Stimulated activated CD8-positive, alpha-beta memory T cell treated with anti-CD3 and anti-CD28 coated beads, Interleukin-4, amount 100 ng/mL, for 24 hours (primary cell): ENCODE measurements around the gene ST3GAL3.
"Not testable (repeated sequence)": the region's sequence is repeated elsewhere in the genome, so short reads cannot be mapped to it uniquely, and the experiment has no call there.

Source experiments
- DNase-seq: peaks from one replicate; pipeline ENCODE4 v3.0.0-alpha.2; 2020; ENCODE audit warnings: low read depth

Gene ST3GAL3

DNA sequence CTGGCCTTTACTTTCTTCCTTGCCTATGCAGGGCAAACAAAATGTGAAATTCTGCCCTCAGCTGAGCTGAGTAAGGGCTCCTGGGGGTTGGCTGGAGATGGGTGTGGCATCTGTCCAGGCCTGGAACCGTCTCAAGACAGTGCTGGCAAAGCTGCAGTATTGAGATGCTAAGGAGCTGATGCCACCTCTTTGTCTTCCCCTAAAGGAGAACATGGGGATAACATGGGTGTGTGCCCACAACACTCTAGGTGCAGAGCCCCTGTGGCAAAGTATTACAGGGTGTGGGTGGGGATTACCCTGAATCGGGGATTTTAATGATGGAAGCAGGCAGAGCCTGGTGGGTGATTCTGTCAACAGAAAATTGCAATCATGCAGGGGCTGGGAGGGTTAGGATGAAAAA is 2.5 kb upstream of the ST3GAL3 start:
- no peak for DNase-seq

DNA sequence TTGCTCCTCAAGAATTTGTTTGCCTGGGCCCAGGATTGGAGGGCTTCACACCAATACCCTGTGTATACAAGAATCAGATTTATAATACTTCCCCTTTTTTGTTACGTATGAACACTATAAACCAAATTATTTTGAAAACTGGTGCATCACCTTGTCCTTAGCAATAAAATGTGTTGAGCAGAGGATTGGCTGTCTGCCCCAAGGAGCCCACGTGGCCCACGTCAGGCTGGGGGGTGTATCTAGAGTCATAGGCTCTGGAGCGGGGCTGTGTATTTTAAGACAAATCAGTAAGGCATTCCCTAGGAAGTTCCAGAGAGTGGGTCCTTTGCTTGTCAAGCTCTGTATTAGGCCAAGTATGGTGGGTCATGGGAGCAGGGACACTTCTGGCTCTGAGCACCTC is 2.0 kb upstream of the ST3GAL3 start:
- no peak for DNase-seq

GRCh38 chr1:43705982-43706597 is 1.2 kb upstream of the ST3GAL3 start:
- DNase-seq, result no peak

GRCh38 chr1:43706598-43707189 is 642 bp upstream of the ST3GAL3 start:
- DNase-seq, result no peak

GRCh38 chr1:43708002-43708410 is 670 bp downstream of the ST3GAL3 start:
- DNase-seq, result no peak

- DNase-seq, result no peak
Observed at GRCh38 chr1:43711049-43711448, 3.7 kb downstream of the ST3GAL3 start.

DNA sequence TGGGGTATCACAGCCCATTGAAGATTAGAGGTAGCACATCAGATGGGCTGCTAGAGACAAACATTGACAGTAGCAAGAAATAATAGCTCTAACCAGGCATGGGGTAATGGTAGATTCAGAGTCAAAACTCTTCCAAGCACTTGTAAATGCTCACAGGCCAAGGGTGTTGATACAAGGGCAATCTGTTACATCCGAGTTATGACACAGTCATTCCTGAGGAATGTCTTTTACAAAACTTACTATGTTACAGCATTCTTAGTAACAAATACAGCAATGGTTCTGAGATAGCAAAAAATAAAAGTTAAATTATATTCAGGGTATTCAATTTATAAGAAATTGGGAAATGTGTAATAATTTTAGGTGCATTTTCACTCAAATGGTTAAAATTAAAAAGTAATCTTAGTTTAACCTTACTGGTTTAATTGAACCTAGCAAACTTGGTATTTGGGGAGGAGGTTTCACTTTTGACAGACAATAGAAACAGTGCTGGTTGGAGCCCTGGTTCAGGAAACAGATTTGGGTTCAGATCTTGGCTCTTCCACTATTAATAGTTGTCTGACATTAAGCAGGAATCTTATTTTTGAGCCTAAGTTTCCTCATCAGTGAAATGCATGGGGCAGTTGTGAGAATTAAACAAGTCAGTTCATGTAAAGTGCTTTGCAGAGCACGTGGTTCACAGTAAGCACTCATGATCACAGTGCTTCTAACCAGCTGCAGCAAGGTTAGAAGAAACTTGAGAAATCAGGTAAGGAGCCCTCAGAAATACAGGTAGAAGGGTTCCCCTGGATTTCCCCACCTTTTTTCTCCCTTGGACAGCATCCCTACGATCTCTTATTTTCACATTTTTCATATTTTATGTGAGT is 4.4 kb downstream of the ST3GAL3 start:
- DNase-seq, result no peak

DNA sequence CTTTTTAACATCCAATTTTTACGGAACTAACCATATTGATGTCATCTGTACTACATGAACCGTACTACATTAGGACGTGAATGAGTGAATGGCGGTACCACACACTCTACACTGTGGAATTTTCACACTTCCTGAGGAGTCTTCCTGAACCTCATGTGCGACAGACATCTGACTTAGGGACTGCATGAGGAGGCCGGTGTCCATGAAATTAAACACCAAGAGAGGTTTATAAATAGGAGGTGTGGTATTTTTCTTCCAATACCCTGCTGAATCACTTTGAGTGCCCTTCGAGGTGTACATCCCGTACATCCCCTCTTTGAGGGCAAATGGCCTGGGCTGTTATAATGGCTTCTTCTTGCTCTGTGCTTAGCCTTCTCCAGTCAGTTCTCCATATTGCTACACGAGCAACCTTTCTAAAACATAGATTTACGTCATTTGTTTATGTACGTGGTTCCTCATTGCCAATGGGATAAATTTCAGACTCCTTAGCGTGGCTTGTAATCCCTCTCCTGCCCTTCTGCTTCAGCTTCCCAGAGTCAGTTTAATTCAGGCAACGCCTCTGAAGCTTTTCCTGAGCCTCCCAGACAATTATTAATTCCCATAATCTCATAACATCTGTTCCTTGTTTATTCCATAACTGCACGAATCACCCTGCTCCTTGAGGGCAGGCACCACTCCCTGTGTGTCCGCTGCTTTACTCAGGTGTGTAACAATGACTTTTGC is 9.4 kb downstream of the ST3GAL3 start:
- DNase-seq, result no peak

GRCh38 chr1:43719063-43719462 is 11.7 kb downstream of the ST3GAL3 start:
- DNase-seq, result no peak

DNA sequence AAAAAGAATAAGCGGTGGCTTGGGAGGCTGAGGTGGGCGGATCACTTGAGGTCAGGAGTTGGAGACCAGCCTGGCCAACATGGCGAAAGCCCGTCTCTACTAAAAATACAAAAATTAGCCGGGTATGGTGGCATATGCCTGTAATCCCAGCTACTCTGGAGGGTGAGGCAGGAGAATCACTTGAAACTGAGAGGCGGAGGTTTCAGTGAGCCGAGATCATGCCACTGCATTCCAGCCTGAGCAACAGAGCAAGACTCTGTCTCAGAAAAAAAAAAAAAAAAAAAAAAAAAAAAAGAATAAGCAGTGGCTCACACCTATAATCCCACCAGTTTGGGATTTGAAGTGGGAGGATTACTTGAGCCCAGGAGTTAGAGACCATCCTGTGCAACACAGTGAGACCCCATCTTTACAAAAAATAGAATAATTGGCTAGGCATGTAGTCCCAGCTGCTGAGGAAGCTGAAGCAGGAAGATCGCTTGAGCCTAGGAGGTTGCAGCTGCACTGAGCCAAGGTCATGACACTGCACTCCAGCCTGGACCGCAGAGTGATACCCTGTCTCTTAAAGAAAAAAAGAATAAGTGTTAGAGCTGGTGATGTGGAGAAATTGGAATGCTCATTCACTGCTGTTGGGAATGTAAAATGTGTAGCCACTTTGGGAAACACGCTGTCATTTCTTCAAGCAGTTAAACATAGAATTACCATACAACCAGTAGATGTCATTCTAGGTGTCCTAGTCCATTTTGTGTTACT is 12.5 kb downstream of the ST3GAL3 start:
- DNase-seq, result not testable (repeated sequence)

- no peak for DNase-seq
Observed at GRCh38 chr1:43722810-43723209, 15.5 kb downstream of the ST3GAL3 start.

- no peak for DNase-seq
Observed at GRCh38 chr1:43729816-43730463, 22.6 kb downstream of the ST3GAL3 start.

GRCh38 chr1:43731867-43732531 is 24.7 kb downstream of the ST3GAL3 start:
- no peak for DNase-seq

DNA sequence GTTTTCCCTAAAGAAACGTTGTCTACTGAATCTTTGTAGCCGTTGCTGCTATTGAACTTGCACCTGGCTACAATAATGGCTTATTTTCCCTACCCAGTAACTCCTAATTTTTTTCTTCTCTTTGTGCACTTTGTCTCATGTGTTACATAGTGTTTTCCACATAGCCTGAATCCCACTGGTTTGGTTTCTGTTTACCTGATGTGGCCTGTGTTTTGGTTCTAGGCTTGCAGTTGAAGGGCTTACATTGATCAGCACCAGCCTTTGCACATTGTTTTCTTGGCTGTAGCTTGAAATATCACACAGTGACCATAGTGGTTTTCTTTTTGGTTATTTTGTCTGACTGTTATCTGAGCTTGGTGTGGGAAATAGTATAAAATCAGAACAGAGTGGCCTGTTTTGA is 29.5 kb downstream of the ST3GAL3 start:
- no peak for DNase-seq

DNA sequence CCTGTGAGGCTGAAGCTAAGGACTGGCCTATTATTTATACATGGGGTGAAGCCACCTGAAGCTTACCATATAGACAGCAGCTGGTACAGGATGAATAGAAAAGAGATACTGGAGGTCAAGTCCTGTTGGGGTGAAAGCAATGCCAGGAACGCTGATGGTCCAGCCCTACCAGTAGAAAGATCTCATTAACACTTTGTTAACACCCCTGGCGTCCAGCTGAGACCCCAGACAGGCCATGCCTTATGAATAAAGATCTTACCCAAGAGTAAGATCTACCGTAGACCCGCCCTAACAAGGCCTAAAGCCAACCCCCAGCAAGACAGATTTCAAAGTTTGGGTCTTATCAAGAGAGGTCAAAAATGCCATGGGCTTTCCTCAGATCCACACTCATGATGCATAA is 34.7 kb downstream of the ST3GAL3 start:
- no peak for DNase-seq

- no peak for DNase-seq
Observed at GRCh38 chr1:43743206-43743605, 35.9 kb downstream of the ST3GAL3 start.

DNA sequence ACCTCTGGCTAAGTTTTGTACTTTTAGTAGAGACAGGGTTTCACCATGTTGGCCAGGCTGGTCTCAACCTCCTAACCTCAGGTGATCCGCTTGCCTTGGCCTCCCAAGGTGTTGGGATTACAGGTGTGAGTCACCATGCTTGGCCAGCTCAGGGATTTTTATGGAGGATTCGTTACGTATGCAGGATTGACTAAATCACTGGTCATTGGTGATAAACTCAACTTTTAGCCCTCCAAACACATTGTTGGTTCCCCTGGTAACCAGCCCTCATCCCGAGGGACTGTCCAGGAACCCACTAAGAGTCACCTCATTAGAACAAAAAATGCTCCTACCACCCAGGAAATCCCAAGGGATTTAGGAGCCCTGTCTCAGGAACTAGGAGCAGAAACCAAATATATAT is 40.4 kb downstream of the ST3GAL3 start:
- DNase-seq, result no peak

- DNase-seq, result no peak
Observed at GRCh38 chr1:43750083-43750482, 42.7 kb downstream of the ST3GAL3 start.

DNA sequence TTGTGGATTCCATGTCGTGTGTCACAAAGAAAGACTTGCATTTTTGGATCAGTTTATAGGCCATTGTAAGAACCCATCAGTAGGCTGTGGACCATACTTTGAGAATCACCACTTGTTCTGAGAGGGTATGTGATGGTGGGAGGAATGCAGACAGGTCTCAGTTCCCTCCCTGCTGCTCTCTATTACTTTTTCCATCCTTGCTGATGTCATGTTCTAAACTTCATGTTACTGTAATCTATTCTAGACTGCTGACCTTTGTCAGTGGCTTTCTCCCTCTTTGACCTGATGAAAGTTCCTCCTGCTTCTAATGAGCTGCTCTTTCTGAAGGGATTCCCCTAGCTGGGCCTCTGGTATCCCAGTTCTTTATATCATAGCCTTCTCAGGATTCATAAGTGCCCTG is 46.1 kb downstream of the ST3GAL3 start:
- DNase-seq, result no peak

DNA sequence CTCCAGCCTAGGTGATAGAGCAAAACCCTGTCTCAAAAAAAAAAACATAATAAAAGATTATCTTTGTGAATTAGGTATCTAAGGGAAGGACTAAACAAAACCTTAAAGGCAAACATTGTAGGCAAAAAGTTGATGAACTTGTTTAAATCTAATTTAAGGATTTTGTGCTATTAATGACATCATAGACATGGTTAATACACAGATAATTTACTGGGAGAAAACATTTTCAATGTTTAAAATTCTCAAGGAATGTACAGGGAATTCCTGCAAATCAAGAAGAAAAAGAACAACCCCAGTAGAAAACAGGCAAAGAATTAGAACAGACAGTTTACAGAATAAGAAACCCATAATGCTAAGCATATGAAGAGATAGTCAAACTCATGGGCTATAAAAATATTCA is 47.6 kb downstream of the ST3GAL3 start:
- no peak for DNase-seq
